HL-60 (cell line): ENCODE data around the gene EYA2.

ENCODE experiments used
- DNase-seq, 2 experiments: peaks; one replicate each; pipeline ENCODE4 v3.0.0-alpha.2; 2010 to 2020; ENCODE audit warnings: low read depth in 1 of 2, low spot score in 1 of 2
- H3K27ac ChIP-seq: fragments of 250-450 bp; sonication (Bioruptor Pico); replicated peaks from 2 replicates; pipeline ENCODE4 v1.5.1; 2020; ENCODE audit warnings: mild to moderate bottlenecking, moderate library complexity
- H3K27me3 ChIP-seq: fragments of 250-450 bp; sonication (Bioruptor Pico); 2 replicates; pipeline ENCODE4 v1.5.1; 2021; ENCODE audit warnings: mild to moderate bottlenecking, moderate library complexity; ENCODE audit not compliant: insufficient read depth, poor library complexity, severe bottlenecking
- H3K4me3 ChIP-seq: replicated peaks from 2 replicates; pipeline ENCODE4 v1.5.1; 2011; ENCODE audit warnings: mild to moderate bottlenecking, control low read depth, low read length; ENCODE audit not compliant: insufficient read depth
- GABPA ChIP-seq: IDR thresholded peaks from 2 replicates; pipeline ENCODE4 v1.6.1; 2012; ENCODE audit warnings: low read depth
- POLR2AphosphoS5 ChIP-seq: IDR thresholded peaks from 2 replicates; pipeline ENCODE4 v1.6.1; 2012; ENCODE audit warnings: low read depth
- SPI1 ChIP-seq: IDR thresholded peaks from 2 replicates; pipeline ENCODE4 v1.6.1; 2012; ENCODE audit warnings: low read depth, mild to moderate bottlenecking, borderline replicate concordance
- TF ChIP-seq, protein P1 (sequence below): IDR thresholded peaks from one replicate; pipeline ENCODE4 v1.5.1; 2011; ENCODE audit warnings: low read length, control low read depth, inconsistent platforms; ENCODE audit not compliant: insufficient read depth
- TF ChIP-seq, protein P2 (sequence below): IDR thresholded peaks from 2 replicates; pipeline ENCODE4 v1.6.1; 2012; ENCODE audit warnings: low read depth; ENCODE audit not compliant: insufficient replicate concordance

EYA2 gene

DNA sequence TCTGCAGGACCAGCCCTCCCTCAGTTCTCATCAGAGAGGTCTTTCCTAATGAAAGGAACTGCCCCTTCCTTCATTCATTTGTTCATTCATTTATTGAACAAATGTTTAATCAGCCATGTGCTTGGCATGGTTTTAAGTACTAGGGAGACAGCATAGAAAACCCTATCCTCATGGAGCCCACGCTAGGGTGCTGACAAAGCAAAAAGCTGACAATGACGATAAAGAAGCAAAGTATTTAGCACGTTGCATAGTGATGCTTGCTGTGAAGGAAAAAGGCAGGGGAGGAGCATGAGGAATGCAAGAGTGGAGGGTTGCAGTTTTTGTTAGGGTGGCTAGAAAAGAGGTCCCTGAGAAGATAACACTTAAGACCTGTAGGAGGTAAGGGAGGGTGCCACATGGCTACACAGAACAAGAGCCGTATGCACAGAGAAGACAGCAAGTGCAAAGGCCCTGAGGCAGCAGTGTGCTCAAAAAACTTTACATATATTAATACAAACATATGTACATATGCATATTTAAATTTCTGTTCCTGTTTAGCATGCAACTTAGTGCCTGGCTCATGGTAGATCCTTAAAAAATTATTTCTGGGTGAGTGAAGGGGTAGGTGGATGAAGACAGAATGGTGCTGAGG, 98.9 kb downstream of the EYA2 start:
- Histone ChIP-seq H3K27me3 (peaks cover 6% of the 10 kb centered on the region), H3K27ac (no peak overlapping the region), H3K4me3 (no peak overlapping the region)
- DNase-seq, result no peak
- TF ChIP-seq POLR2AphosphoS5 (no peak), SPI1 (no peak), GABPA (no peak)
- TF ChIP-seq, protein P1, sequence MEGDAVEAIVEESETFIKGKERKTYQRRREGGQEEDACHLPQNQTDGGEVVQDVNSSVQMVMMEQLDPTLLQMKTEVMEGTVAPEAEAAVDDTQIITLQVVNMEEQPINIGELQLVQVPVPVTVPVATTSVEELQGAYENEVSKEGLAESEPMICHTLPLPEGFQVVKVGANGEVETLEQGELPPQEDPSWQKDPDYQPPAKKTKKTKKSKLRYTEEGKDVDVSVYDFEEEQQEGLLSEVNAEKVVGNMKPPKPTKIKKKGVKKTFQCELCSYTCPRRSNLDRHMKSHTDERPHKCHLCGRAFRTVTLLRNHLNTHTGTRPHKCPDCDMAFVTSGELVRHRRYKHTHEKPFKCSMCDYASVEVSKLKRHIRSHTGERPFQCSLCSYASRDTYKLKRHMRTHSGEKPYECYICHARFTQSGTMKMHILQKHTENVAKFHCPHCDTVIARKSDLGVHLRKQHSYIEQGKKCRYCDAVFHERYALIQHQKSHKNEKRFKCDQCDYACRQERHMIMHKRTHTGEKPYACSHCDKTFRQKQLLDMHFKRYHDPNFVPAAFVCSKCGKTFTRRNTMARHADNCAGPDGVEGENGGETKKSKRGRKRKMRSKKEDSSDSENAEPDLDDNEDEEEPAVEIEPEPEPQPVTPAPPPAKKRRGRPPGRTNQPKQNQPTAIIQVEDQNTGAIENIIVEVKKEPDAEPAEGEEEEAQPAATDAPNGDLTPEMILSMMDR, result no peak
- TF ChIP-seq, protein P2, sequence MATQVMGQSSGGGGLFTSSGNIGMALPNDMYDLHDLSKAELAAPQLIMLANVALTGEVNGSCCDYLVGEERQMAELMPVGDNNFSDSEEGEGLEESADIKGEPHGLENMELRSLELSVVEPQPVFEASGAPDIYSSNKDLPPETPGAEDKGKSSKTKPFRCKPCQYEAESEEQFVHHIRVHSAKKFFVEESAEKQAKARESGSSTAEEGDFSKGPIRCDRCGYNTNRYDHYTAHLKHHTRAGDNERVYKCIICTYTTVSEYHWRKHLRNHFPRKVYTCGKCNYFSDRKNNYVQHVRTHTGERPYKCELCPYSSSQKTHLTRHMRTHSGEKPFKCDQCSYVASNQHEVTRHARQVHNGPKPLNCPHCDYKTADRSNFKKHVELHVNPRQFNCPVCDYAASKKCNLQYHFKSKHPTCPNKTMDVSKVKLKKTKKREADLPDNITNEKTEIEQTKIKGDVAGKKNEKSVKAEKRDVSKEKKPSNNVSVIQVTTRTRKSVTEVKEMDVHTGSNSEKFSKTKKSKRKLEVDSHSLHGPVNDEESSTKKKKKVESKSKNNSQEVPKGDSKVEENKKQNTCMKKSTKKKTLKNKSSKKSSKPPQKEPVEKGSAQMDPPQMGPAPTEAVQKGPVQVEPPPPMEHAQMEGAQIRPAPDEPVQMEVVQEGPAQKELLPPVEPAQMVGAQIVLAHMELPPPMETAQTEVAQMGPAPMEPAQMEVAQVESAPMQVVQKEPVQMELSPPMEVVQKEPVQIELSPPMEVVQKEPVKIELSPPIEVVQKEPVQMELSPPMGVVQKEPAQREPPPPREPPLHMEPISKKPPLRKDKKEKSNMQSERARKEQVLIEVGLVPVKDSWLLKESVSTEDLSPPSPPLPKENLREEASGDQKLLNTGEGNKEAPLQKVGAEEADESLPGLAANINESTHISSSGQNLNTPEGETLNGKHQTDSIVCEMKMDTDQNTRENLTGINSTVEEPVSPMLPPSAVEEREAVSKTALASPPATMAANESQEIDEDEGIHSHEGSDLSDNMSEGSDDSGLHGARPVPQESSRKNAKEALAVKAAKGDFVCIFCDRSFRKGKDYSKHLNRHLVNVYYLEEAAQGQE, result no peak

DNA sequence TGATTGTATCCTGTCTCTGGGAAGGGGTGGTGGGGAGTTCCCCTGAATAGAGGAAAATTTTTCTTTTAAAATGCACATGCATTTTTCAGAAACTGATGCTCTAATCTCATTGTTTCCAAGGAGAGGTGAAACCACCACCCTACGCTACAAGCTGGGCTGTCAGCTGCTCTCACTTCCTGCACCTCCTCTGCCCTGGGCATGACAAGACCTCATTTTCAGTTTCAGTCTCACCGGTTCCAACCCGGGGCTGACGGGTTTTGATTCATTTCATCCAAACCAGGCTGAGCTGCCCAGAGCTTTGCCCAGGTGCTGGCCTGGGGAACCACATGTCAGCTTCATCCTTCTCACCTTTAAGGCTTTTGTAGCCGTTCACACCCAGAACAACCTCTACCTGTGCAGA, 99.7 kb downstream of the EYA2 start:
- H3K4me3 ChIP-seq, result no peak overlapping the region
- no peak overlapping the region for H3K27ac ChIP-seq
- DNase-seq, result no peak
- peaks cover 6% of the 10 kb centered on the region for H3K27me3 ChIP-seq
- TF ChIP-seq POLR2AphosphoS5 (no peak), SPI1 (no peak)

DNA sequence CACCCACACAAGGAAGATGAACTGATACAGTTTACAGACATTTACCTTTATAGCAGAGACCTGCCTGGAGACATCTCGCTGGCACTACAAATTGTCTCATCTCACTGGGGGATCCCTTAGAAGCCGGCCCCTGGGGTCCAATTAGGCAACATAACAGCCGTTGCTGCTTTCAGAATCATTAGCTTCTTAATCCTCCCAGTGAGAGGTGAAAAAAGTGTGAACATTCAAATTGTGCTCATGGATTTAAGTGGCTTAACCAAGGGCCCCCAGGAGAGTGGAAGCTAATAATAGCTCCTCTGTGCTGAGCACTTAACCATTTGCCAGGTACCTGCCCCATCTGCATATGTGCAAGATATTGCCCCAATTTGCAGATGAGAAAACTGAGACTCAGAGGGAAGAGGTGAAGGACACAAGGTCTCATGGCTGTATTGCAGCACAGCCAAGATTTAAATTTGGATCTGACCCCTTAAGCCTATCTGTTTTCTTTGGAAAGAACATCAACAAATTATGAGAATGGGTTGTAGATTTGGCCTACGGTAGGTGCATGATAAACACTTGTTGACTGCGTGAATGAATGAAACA, 101.0 kb downstream of the EYA2 start:
- Histone ChIP-seq H3K4me3 (no peak overlapping the region), H3K27ac (no peak overlapping the region), H3K27me3 (peaks cover 6% of the 10 kb centered on the region)
- TF ChIP-seq SPI1 (no peak), GABPA (no peak), POLR2AphosphoS5 (no peak)
- TF ChIP-seq, protein P1, result no peak
- TF ChIP-seq, protein P2, result no peak
- DNase-seq, result no peak

DNA sequence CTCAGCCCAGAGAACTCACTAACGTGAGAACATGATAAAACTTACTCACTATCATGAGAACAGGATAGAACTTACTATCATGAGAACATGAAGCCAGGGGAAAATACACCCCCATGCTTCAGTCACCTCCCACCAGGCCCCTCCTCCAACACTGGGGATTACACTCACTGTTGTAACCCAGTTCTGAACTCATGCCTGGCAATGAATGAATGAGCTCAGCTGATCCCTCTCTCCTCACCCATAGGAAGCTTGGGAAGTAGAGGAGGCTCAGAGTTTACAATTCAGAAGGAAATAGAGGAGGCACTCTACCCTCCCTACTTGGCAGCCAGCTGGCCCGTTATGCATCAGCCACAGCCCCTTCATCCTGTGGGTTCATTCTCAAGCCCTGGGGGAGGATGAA, 102.5 kb downstream of the EYA2 start:
- H3K4me3 ChIP-seq, result no peak overlapping the region
- TF ChIP-seq GABPA (no peak), SPI1 (no peak), POLR2AphosphoS5 (no peak)
- TF ChIP-seq, protein P2, result no peak
- TF ChIP-seq, protein P1, result no peak
- H3K27ac ChIP-seq, result no peak overlapping the region
- peaks cover 4% of the 10 kb centered on the region for H3K27me3 ChIP-seq
- DNase-seq, result no peak
